B cell (primary cell): Measurements from ENCODE around the gene GAK. TPM values are rescaled to one million over a fixed set of nuclear protein-coding genes. Genes with fewer than 3 reads are reported as not detected.
A peak's percentile ranks its signal among the peaks of the same experiment; 100 is the strongest.

ENCODE experiments used
- ATAC-seq: fragments of 200-7000 bp; cut with Tn5 transposase; one replicate; pipeline ENCODE4 v1.10.0; 2021; ENCODE audit warnings: low read depth, mild to moderate bottlenecking, moderate number of reproducible peaks, moderate library complexity
- CTCF ChIA-PET: fragments of 350-600 bp; sonication (Branson Sonifier 250); formaldehyde crosslinking; loops from one replicate; lab custom pipeline; 2021; ENCODE audit warnings: antibody characterized with exemption, inconsistent platforms; lab: Charles Lee
- POLR2A ChIA-PET: fragments of 350-600 bp; sonication (Branson Sonifier 250); formaldehyde crosslinking; loops from one replicate; lab custom pipeline; 2021; ENCODE audit warnings: antibody characterized with exemption; lab: Charles Lee
- DNase-seq: peaks from one replicate; pipeline ENCODE4 v3.0.0; 2013
- H2AFZ ChIP-seq: 2 replicates; pipeline ENCODE4 v1.6.1; 2012; ENCODE audit warnings: mild to moderate bottlenecking, low read depth, low read length; ENCODE audit not compliant: insufficient read depth, poor library complexity, severe bottlenecking
- H3K27ac ChIP-seq, 2 donors: 1 replicate in 1 of 2; 2 replicates in 1 of 2; pipeline ENCODE4 v1.5.1; 2012 to 2013; ENCODE audit warnings: low read length in 2 of 2, mild to moderate bottlenecking in 2 of 2, moderate library complexity in 1 of 2
- H3K27me3 ChIP-seq, 4 experiments: fragments of 200-600 bp in 1 of 4; sonication (generic) in 1 of 4; replicated peaks in 1 of 4; 1 replicate in 2 of 4; 2 replicates in 2 of 4; pipeline versions ENCODE4 v1.6.1 to v1.7.0; 2013 to 2016; ENCODE audit warnings: low read length in 3 of 4, mild to moderate bottlenecking in 2 of 4, mixed read lengths in 1 of 4, moderate library complexity in 1 of 4; ENCODE audit not compliant: insufficient read depth in 4 of 4, control insufficient read depth in 3 of 4; ENCODE audit errors: control extremely low read depth in 1 of 4
- H3K36me3 ChIP-seq, 2 experiments: replicated peaks in 1 of 2; 1 replicate in 1 of 2; 2 replicates in 1 of 2; pipeline versions ENCODE4 v1.6.1 to v1.7.1; 2013; ENCODE audit warnings: low read length in 1 of 2; ENCODE audit not compliant: insufficient read depth in 2 of 2, control insufficient read depth in 1 of 2; ENCODE audit errors: control extremely low read depth in 1 of 2, extremely low read depth in 1 of 2
- H3K4me1 ChIP-seq, 2 donors: fragments of 200-600 bp in 1 of 2; sonication (generic) in 1 of 2; 1 replicate in 1 of 2; 2 replicates in 1 of 2; pipeline versions ENCODE4 v1.5.1 to v1.6.1; 2013 to 2017; ENCODE audit warnings: low read length in 2 of 2; ENCODE audit not compliant: control insufficient read depth in 2 of 2, insufficient read depth in 2 of 2
- H3K4me2 ChIP-seq: replicated peaks from 2 replicates; pipeline ENCODE3; 2012; ENCODE audit warnings: mild to moderate bottlenecking, low read depth, low read length; ENCODE audit not compliant: poor library complexity, severe bottlenecking
- H3K4me3 ChIP-seq, 5 experiments: fragments of 200-600 bp in 1 of 5; sonication (generic) in 1 of 5; 1 replicate in 3 of 5; 2 replicates in 2 of 5; pipeline versions ENCODE4 v1.5.1 to v1.7.0; 2011 to 2016; ENCODE audit warnings: low read length in 4 of 5, mild to moderate bottlenecking in 4 of 5, low read depth in 2 of 5, control low read depth in 1 of 5, moderate library complexity in 1 of 5; ENCODE audit not compliant: insufficient read depth in 1 of 5; ENCODE audit errors: control extremely low read depth in 1 of 5, extremely low read depth in 1 of 5
- H3K79me2 ChIP-seq: fragments of 200-600 bp; sonication (generic); one replicate; pipeline ENCODE4 v1.6.0; 2016; ENCODE audit warnings: low read length; ENCODE audit not compliant: control insufficient read depth, insufficient read depth
- H3K9ac ChIP-seq: fragments of 200-600 bp; sonication (generic); 2 replicates; pipeline ENCODE4 v1.6.1; 2017; ENCODE audit warnings: mild to moderate bottlenecking, low read length, moderate library complexity
- H3K9me3 ChIP-seq, 3 donors: one replicate each; pipeline versions ENCODE4 v1.6.1 to v1.7.1; 2013; ENCODE audit warnings: low read length in 2 of 3; ENCODE audit not compliant: control insufficient read depth in 2 of 3, insufficient read depth in 1 of 3; ENCODE audit errors: control extremely low read depth in 1 of 3
- H4K20me1 ChIP-seq: 2 replicates; pipeline ENCODE4 v1.6.0; 2012; ENCODE audit warnings: mild to moderate bottlenecking, low read length; ENCODE audit not compliant: insufficient read depth, control insufficient read depth, poor library complexity, severe bottlenecking
- H3K27ac Mint-ChIP-seq: one replicate; pipeline ENCODE4 v1.8.0; 2021; ENCODE audit warnings: mixed read lengths
- H3K27me3 Mint-ChIP-seq: one replicate; pipeline ENCODE4 v1.8.0; 2021; ENCODE audit warnings: mixed read lengths
- H3K4me1 Mint-ChIP-seq: one replicate; pipeline ENCODE4 v1.8.0; 2021; ENCODE audit warnings: mixed read lengths
- H3K4me3 Mint-ChIP-seq: one replicate; pipeline ENCODE4 v1.8.0; 2021; ENCODE audit warnings: mixed read lengths
- H3K9me3 Mint-ChIP-seq: one replicate; pipeline ENCODE4 v1.8.0; 2022; ENCODE audit warnings: mixed read lengths; ENCODE audit not compliant: insufficient read depth
- CTCF ChIP-seq: fragments of 200-600 bp; IDR thresholded peaks from one replicate; pipeline ENCODE4 v1.8.0; 2022; ENCODE audit warnings: antibody characterized with exemption, mild to moderate bottlenecking
- EZH2 ChIP-seq: IDR thresholded peaks from 2 replicates; pipeline ENCODE4 v1.6.1; 2012; ENCODE audit warnings: borderline replicate concordance, low read depth, mild to moderate bottlenecking, moderate library complexity, low read length; ENCODE audit not compliant: insufficient read depth, poor library complexity, severe bottlenecking
- WGBS: methylation state at CpG from one replicate; pipeline ENCODE4 v1.1.5; 2013; ENCODE audit warnings: missing lambda C conversion rate; ENCODE audit not compliant: insufficient coverage; 5-methylcytosine and 5-hydroxymethylcytosine counted together
- intact Hi-C: fragments of 100-400 bp; cut with micrococcal nuclease; formaldehyde crosslinking; loops from one replicate; pipeline ENCODE4 v1.10.0; 2022
- polyA plus RNA-seq: library from polyadenylated mRNA; depleted of rRNA; stranded (reverse); fragments of >200 nt; gene quantifications from 2 replicates; pipeline ENCODE4 v1.2.3, GENCODE V29; 2012
- total RNA-seq, 2 donors: library from RNA; stranded (reverse); fragments of 120-200 nt in 1 of 2; gene quantifications; 1 replicate in 1 of 2; 2 replicates in 1 of 2; pipeline versions ENCODE4 v1.2.3 to v1.2.4, GENCODE V29; 2013 to 2022

Gene GAK
- total and polyA plus RNA-seq, 2 donors (not counting 1 experiment from before 2014, with no cell fraction given): 113 to 283 TPM

GRCh38 chr4:824461-825062 lies 107.6 kb downstream of the GAK start:
- H3K9ac ChIP-seq: no peak overlapping the region
- H3K27ac ChIP-seq: no peak overlapping the region
- peak overlapping the region; percentile 72 for H3K4me2 ChIP-seq
- peaks cover 0 to 76% (median 28%) of the 10 kb centered on the region in 4 experiments for H3K27me3 ChIP-seq
- Mint-ChIP-seq H3K9me3 (no peaks in the 10 kb centered on the region), H3K27me3 (peaks cover 43% of the 10 kb centered on the region), H3K4me1 (peaks cover 4% of the 10 kb centered on the region), H3K4me3 (peak overlapping the region; percentile 34), H3K27ac (peak overlapping the region; percentile 50)
- no peaks in the 10 kb centered on the region for H3K79me2 ChIP-seq
- H3K4me1 ChIP-seq: peaks cover 12 to 18% of the 10 kb centered on the region in 2 donors
- no peak for DNase-seq
- no peak for ATAC-seq
- H3K4me3 ChIP-seq: no peak overlapping the region
- H3K9me3 ChIP-seq: peaks cover 0 to 38% (median 0%) of the 10 kb centered on the region in 3 donors
- intact Hi-C loops: no loop called here
- H4K20me1 ChIP-seq: no peaks in the 10 kb centered on the region
- 10% methylated on average over 21 of the region's 23 CpGs for WGBS
- no peak for TF ChIP-seq EZH2
- no peak for TF ChIP-seq CTCF
- no peak overlapping the region for H2AFZ ChIP-seq
- H3K36me3 ChIP-seq: no peaks in the 10 kb centered on the region
- POLR2A ChIA-PET: no interaction called here
- CTCF ChIA-PET: no interaction called here

- Histone ChIP-seq H3K4me3 (no peak overlapping the region), H3K4me2 (no peak overlapping the region), H4K20me1 (no peaks in the 10 kb centered on the region), H3K4me1 (peaks cover 12 to 18% of the 10 kb centered on the region in 2 donors), H3K9me3 (peaks cover 0 to 36% (median 0%) of the 10 kb centered on the region in 3 donors), H3K27ac (no peak overlapping the region), H3K79me2 (no peaks in the 10 kb centered on the region), H3K36me3 (no peaks in the 10 kb centered on the region), H3K27me3 (peaks cover 0 to 73% (median 28%) of the 10 kb centered on the region in 4 experiments), H2AFZ (no peak overlapping the region), H3K9ac (no peak overlapping the region)
- no peak overlapping the region for H3K27ac Mint-ChIP-seq
- WGBS: 56% methylated on average over 24 of the region's 24 CpGs
- ATAC-seq (no peak), DNase-seq (no peak)
- no peaks in the 10 kb centered on the region for H3K9me3 Mint-ChIP-seq
- intact Hi-C loops: no loop called here
- ChIA-PET CTCF (no interaction called here), POLR2A (interaction anchor here (0.7 kb wide), 1 partner anchor 71 kb away, joined by 3 read pairs; no protein-coding TSS in a partner anchor)
- peaks cover 44% of the 10 kb centered on the region for H3K27me3 Mint-ChIP-seq
- TF ChIP-seq CTCF (no peak), EZH2 (no peak)
- H3K4me1 Mint-ChIP-seq: peaks cover 4% of the 10 kb centered on the region
- no peak overlapping the region for H3K4me3 Mint-ChIP-seq
Measured at GRCh38 chr4:823761-824460, 108.2 kb downstream of the GAK start.
